ENCODE measurements around the gene AKAP13. TPM values are rescaled to one million over a fixed set of nuclear protein-coding genes. Genes with fewer than 3 reads are reported as not detected.
A peak's percentile ranks its signal among the peaks of the same experiment; 100 is the strongest.

AKAP13 gene
- total RNA-seq, 1 donor from 2014 or later: 450 TPM

DNA sequence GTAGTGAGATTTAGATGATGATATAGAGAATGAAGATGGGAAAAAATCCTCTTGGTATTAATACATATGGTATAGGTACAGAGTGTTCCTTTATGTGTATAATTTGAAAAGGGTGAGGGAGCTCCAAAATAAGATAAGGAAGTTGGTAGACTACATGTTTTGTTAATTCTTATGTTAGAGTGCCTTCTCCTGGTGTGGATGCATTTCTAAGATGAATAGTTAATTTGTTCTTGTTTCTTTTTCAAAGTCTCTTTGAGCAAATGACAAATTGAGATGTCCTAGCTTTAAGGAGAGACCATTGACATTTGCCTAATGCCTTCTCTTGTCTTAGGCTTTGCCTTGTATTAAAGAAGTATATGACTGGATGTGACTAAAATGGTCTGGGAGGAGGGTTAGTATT is 34.1 kb downstream of the AKAP13 start:
- peak; percentile 47 for ATAC-seq
- Histone ChIP-seq H3K27ac (peak overlapping the region; percentile 15), H3K9me3 (no peaks in the 10 kb centered on the region), H3K27me3 (no peaks in the 10 kb centered on the region), H3K36me3 (no peaks in the 10 kb centered on the region), H3K4me3 (no peak overlapping the region), H3K4me1 (peaks cover 30% of the 10 kb centered on the region)
- no peak for DNase-seq
- TF ChIP-seq, protein P1, sequence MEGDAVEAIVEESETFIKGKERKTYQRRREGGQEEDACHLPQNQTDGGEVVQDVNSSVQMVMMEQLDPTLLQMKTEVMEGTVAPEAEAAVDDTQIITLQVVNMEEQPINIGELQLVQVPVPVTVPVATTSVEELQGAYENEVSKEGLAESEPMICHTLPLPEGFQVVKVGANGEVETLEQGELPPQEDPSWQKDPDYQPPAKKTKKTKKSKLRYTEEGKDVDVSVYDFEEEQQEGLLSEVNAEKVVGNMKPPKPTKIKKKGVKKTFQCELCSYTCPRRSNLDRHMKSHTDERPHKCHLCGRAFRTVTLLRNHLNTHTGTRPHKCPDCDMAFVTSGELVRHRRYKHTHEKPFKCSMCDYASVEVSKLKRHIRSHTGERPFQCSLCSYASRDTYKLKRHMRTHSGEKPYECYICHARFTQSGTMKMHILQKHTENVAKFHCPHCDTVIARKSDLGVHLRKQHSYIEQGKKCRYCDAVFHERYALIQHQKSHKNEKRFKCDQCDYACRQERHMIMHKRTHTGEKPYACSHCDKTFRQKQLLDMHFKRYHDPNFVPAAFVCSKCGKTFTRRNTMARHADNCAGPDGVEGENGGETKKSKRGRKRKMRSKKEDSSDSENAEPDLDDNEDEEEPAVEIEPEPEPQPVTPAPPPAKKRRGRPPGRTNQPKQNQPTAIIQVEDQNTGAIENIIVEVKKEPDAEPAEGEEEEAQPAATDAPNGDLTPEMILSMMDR (IDR thresholded peaks at IDR 0.05): peak; percentile 42
- intact Hi-C loops (cut with DNase I): no loop called here

DNA sequence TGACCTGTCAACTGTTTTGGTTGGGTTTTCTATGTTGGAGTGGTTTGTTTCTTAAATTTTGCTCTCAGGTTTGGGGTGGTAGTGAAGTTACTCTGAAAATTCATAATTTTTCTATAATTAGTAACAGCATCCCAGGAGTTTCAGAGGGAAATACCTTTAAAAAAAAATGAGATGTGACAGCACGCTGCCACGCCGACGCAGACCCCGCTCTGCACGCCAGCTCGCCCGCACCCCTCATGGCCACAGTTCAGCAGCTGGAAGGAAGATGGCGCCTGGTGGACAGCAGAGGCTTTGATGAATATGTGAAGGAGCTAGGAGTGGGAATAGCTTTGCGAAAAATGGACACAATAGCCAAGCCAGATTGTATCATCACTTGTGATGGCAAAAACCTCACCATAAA is 34.6 kb downstream of the AKAP13 start:
- Histone ChIP-seq H3K4me1 (peaks cover 30% of the 10 kb centered on the region), H3K36me3 (no peaks in the 10 kb centered on the region), H3K9me3 (no peaks in the 10 kb centered on the region), H3K27ac (no peak overlapping the region), H3K4me3 (no peak overlapping the region), H3K27me3 (no peaks in the 10 kb centered on the region)
- DNase-seq: peak; percentile 40
- intact Hi-C loops (cut with DNase I): no loop called here
- TF ChIP-seq, protein P1 (IDR thresholded peaks at IDR 0.05): no peak
- no peak for ATAC-seq

DNA sequence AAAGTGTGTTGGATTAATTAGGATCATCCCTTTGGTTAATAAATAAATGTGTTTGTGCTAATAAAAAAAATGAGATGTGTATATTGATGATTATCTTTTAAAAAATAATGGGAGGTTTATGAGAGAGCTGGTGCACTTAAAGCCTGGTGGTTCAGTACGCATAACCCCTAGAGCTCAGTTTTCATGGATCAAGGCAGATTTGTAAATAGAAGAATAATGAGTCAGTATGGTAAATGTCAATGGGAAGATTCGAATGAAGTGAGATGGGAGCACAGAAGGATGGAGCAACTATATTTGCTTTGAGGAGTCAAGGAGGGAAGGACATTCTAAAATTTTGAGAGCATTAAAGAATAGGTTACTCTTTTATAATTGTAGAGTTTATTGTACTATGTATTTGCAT is 35.4 kb downstream of the AKAP13 start:
- TF ChIP-seq, protein P1 (IDR thresholded peaks at IDR 0.05): no peak
- no peak overlapping the region for H3K4me3 ChIP-seq
- H3K36me3 ChIP-seq: no peaks in the 10 kb centered on the region
- intact Hi-C loops (cut with DNase I): no loop called here
- ATAC-seq: no peak
- H3K9me3 ChIP-seq: no peaks in the 10 kb centered on the region
- DNase-seq: no peak
- peaks cover 30% of the 10 kb centered on the region for H3K4me1 ChIP-seq
- H3K27me3 ChIP-seq: no peaks in the 10 kb centered on the region
- H3K27ac ChIP-seq: no peak overlapping the region

DNA sequence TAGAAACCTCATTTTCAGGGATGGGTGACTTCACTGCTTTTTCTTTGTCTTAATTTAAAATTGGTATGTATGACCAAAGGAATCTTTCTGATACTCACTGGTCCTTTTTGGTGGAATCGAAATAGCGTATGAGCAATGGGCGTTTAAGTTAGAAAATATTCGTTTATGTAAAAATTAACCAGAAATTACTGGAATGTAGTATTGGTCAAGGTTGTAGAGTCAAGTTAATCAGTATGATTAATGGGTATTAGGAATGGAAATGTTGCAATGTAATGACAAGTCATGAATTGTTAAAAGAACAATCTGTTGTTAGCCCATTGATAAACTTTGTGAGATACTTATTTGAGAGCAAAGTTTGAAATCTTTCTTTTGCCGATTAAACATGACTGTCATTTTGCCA is 36.9 kb downstream of the AKAP13 start:
- H3K4me3 ChIP-seq: no peak overlapping the region
- intact Hi-C loops (cut with DNase I): no loop called here
- no peak overlapping the region for H3K27ac ChIP-seq
- H3K9me3 ChIP-seq: no peaks in the 10 kb centered on the region
- TF ChIP-seq, protein P1 (IDR thresholded peaks at IDR 0.05): no peak
- no peak for DNase-seq
- ATAC-seq: no peak
- H3K27me3 ChIP-seq: no peaks in the 10 kb centered on the region
- no peaks in the 10 kb centered on the region for H3K36me3 ChIP-seq
- H3K4me1 ChIP-seq: peaks cover 36% of the 10 kb centered on the region

DNA sequence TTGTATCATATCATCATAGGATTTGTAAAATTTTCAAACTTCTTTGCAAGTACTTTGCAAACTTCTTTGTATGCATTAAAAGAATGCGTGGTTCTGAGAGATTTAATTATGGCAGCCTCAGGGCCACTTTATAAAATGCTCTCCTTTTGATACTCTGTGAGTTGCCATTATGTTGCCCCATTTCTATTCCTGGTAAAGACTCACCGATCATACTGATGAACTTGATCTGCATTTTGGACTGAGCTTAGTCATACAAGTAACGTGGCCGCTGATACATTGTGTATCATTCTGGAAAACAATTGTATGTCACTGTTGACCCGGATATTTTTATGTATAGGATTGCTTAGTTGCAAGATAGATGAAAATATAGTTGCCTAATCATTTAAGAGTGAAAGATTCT is 38.8 kb downstream of the AKAP13 start:
- TF ChIP-seq, protein P1 (IDR thresholded peaks at IDR 0.05): no peak
- ATAC-seq (no peak), DNase-seq (no peak)
- Histone ChIP-seq H3K4me1 (peaks cover 24% of the 10 kb centered on the region), H3K27ac (no peak overlapping the region), H3K4me3 (no peak overlapping the region), H3K27me3 (no peaks in the 10 kb centered on the region), H3K36me3 (no peaks in the 10 kb centered on the region), H3K9me3 (no peaks in the 10 kb centered on the region)
- intact Hi-C loops (cut with DNase I): no loop called here
